ENCODE results near the gene SOX5. TPM values are rescaled to one million over a fixed set of nuclear protein-coding genes. Genes with fewer than 3 reads are reported as not detected.

SOX5 gene
- total RNA-seq, 1 experiment from 2014 or later: 0.52 TPM

- no peak for TF ChIP-seq ZBTB33 (IDR thresholded peaks at IDR 0.05; ENCODE audit: extremely low read depth, insufficient replicate concordance, low read length)
- no peak for TF ChIP-seq ATF3 (IDR thresholded peaks at IDR 0.05)
- no peak for TF ChIP-seq ELF1 (IDR thresholded peaks at IDR 0.05; ENCODE audit: borderline replicate concordance, low read depth)
- TF ChIP-seq SP1 (IDR thresholded peaks at IDR 0.05; ENCODE audit: low read depth): no peak
- TF ChIP-seq POLR2AphosphoS5 (IDR thresholded peaks at IDR 0.05; ENCODE audit: low read depth, low read length): no peak
- TF ChIP-seq CBX3 (IDR thresholded peaks at IDR 0.05; ENCODE audit: low read depth): no peak
- TF ChIP-seq EZH2 (IDR thresholded peaks at IDR 0.05): no peak
- TF ChIP-seq REST (IDR thresholded peaks at IDR 0.05; ENCODE audit: low read depth): no peak
Measured at GRCh38 chr12:23504641-23505399, 444.6 kb downstream of the SOX5 start (continued).
